GM18909 (cell line): Measurements from ENCODE around the gene CDRT4.

Experiments used
- ATAC-seq: cut with Tn5 transposase; IDR thresholded peaks from one replicate; pipeline ENCODE4 v1.9.1; 2021; ENCODE audit warnings: mild to moderate bottlenecking; ENCODE audit not compliant: unreplicated experiment, poor library complexity

Gene CDRT4

GRCh38 chr17:15436473-15437302 lies 30.7 kb downstream of the CDRT4 start:
- ATAC-seq, result no peak

- ATAC-seq, result no peak
Measured at GRCh38 chr17:15434956-15435355, 32.5 kb downstream of the CDRT4 start.

GRCh38 chr17:15432807-15433611 lies 34.4 kb downstream of the CDRT4 start:
- no peak for ATAC-seq

GRCh38 chr17:15431766-15432165 lies 35.7 kb downstream of the CDRT4 start:
- ATAC-seq, result no peak

- no peak for ATAC-seq
Measured at GRCh38 chr17:15431196-15431595, 36.2 kb downstream of the CDRT4 start.

DNA sequence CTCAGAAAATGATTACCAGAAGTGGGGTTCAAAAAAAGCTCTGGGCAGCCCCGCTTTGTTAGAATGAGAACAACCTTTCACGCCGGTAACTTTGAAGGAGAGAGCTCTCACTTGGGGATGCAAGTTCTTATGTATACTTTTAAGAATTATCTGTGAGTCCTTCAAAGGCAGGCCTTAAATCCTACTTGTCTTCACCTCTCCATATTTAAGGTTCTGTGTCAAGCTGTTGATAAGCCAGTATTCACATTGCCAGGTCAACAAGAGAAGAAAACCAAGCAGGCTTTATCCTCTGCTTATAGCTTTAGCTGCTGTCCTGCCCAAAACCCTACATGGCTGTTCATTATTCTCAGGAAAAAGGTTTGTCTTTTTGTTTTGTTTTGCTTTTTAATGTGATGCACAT lies 42.9 kb downstream of the CDRT4 start:
- ATAC-seq, result no peak

DNA sequence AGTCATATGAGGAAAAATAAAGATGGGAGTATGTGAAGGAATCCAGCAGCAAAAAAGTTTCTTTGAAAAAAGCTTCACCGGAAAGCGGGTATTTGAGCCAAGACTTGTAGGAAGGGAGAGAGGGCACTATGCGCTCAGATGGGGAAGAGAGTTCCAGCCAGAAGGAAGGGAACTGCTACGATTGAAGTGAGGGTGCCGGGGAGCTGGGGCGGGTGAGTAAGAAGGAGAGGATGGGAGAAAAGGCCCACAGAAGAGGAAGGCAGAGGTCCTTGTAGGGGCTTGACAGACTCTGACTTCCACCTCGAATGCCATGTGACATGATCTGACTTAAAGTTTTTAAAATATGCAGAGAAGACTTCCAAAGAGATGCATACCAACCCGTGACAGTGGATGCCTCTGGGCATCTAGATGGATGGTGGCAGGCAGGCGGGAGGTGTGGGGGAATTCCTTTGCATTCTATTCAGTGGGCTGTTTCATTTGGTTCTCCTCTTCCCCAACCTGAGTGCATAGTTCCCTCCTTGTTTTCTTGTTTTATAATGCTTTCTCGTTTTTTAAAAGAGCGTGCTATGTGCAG lies 44.9 kb downstream of the CDRT4 start:
- ATAC-seq, result no peak

DNA sequence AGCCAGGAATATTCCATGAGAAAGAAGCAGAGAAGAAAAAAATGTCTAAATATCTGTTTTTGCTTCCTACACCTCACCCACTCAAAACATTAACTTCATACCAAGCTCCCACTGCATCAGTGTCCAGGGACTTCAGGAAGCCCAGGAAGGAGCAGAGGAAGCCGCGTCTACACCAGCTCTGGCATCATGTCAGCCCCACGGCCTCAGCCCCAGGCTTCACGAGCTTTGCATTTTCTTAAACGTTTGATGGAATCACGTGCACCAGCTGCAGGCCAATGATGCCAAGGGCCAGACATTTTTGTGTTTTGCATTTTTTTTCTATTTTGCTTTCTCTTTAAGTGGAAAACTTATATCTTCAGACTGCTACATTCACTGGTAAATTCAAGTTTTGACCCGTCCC lies 48.6 kb downstream of the CDRT4 start:
- ATAC-seq, result no peak

GRCh38 chr17:15414532-15415306 lies 52.7 kb downstream of the CDRT4 start:
- no peak for ATAC-seq

- ATAC-seq, result no peak
Measured at GRCh38 chr17:15413101-15413771, 54.2 kb downstream of the CDRT4 start.

DNA sequence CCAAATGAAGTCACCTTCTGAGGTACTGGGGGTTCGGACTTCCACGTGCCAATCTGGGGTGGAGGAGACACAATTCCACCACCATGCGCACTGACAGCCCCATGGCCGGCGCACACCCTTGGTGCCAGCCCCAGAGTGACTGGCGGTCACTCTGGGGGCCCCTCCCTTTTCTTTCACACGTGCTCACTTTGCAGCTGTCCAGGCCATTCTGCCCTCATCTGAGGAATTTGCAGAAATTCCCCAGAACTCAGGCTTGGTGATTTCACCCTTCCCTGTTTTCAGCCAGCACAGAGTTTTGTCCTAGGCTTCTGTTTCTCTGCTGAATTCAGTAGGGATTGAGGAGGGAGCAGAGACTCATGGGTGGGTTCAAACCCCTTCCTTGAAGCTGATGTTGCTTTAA lies 54.8 kb downstream of the CDRT4 start:
- ATAC-seq, result no peak

DNA sequence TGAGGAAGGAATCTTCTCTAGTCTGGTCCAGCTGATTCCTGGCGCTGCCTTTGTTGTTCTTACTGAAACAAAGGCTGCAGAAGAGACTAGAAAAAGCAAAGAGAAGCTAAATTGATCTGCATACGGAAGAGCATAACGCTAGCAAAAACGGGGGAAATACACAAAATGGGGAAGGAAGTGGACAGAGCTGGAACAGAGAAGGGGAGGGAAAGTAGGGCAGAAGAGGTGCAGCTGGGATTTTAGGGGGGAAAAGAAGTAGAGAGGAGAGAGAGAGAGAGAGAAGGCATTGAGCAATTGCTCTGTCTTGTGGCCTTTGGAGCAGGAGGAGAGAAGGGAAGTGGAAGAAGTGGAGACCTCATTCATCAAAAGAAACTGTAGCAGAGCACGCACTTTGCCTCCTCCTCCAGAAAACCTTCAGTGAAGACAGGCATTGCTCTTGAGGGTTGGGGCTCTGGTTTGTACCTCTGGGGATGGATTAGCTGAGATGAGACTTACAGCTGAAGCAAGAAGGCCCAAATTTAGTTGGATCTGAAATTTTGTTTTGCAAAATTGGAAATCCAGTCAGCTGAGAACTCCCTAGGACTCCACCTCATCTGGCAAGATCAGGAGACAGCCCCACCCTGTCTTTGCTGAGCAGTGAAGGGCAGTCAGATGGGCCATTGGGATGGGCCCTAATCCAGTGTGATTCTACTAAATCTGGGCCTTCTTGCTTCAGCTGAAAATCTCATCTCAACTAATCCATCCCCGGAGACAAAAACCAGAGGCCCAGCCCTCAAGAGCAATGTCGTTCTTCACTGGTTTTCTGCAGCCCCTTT lies 55.8 kb downstream of the CDRT4 start:
- ATAC-seq, result no peak

DNA sequence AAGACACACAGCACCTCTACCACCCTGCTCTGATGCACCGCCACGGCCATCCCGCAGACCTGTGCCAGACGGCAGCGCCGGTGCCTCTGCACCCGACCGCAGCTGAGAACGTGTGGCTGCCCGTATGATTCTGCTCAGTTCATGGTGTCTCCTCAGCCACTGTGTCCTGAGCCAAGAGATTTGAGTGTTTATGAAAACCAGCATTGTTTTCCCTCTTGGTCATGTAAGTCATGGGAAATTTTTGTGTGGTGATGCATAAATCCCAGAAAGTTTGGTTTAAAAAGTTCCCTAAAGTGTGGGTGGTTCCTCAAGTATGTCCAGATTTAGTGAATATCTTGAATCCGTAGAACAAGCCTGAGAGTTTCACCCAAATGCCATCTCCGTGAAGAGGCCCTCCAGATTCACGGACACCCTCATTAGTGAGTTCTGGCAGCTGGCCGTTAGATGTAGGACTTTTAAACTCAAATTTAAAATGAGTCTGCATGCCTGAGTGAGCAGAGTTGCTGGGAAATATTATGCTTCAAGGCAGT lies 57.6 kb downstream of the CDRT4 start:
- ATAC-seq, result no peak

DNA sequence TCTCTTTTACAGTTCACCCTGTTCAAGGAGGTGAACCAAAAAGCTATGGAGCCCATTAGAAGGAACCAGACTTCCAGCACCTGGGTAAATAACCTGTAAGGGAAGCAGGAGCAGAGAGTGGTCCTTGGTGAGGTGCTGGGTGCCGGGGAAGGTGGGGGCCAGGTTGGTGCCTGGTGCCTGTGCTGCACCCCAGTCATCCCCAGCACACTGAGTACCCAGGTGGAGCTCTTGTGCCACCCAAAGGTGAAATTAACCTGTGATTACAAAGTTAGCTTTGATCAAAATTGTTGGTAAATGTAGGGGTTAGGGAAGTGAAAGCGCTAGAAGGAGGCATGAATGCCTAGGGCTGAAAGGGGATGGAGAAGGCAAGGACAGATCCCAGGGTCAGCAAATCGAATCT lies 58.6 kb downstream of the CDRT4 start:
- ATAC-seq, result no peak

DNA sequence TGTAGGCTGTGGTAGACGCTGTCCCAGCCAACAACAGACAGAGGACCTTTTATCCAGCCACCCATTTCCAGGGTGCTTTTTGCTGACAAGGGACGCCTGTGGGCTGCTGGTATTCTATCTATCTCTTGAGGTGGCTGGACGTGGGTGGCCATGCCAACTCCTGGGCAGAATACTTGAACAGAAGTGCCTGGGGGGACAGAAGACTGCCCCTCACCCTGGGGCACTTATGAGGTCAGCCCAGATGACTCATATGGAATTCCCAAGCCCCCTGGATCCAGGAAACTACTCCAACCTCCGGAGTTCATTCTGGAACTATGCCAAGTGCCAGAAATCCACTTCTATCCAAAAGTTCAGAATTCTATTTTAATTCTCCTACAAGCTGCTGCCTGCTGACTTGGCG lies 61.3 kb downstream of the CDRT4 start:
- no peak for ATAC-seq

GRCh38 chr17:15405058-15405415 lies 62.4 kb downstream of the CDRT4 start:
- no peak for ATAC-seq

DNA sequence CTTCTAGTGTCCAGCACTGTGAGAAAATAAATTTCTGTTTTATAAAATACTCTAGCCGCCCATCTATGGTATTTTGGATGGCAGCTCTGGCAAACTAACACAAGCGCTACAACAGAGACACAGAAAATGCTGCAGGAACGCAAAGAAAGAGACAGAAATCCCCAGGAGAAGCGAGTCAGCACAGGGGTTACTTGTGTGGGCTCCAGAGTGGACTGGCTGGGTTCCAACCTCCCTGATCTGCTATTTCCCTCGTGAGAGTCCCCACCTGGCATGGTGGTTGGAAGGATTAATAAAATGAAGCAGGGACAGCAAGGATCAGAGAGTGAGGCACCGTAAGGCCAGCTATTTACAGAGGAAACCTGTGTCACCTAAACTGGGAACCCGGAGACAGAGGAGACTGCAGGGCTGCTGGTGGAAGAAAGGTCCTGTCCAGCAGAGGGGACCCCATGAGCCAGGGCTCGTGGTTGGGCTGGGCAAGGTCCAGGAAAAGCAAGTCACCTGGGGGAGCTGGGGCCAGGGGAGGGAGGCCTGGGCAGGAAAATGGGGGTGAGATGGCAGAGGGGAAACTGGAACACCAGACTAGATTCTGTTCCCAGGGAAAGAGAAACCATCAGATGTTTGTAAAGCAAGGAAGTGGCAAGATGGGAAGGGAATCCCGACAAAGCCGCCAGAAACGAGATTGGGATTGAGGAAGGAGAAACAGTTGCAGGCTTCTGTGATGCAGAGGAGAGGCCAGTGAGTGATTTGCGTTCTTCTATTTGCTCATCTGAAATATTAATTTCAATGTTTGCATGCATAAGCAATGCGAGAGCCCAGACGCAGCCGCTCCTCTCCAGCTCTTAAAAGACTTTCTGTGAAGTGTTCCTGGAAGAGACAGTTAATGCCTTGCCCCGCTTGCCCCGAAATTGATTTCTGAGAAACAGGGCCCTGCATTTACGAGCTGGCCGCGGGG lies 63.0 kb downstream of the CDRT4 start:
- ATAC-seq, result no peak
